Stimulated activated CD8-positive, alpha-beta memory T cell treated with anti-CD3 and anti-CD28 coated beads, Interleukin-15, amount 100 ng/mL, for 4 hours (primary cell): ENCODE results near the gene MGAT1.
A peak's percentile ranks its signal among the peaks of the same experiment; 100 is the strongest.
"Not testable (repeated sequence)": the region's sequence is repeated elsewhere in the genome, so short reads cannot be mapped to it uniquely, and the experiment has no call there.

Experiments
- DNase-seq, 2 donors: peaks; one replicate each; pipeline ENCODE4 v3.0.0-alpha.2; 2020; ENCODE audit warnings: low read depth in 2 of 2

The MGAT1 gene

DNA sequence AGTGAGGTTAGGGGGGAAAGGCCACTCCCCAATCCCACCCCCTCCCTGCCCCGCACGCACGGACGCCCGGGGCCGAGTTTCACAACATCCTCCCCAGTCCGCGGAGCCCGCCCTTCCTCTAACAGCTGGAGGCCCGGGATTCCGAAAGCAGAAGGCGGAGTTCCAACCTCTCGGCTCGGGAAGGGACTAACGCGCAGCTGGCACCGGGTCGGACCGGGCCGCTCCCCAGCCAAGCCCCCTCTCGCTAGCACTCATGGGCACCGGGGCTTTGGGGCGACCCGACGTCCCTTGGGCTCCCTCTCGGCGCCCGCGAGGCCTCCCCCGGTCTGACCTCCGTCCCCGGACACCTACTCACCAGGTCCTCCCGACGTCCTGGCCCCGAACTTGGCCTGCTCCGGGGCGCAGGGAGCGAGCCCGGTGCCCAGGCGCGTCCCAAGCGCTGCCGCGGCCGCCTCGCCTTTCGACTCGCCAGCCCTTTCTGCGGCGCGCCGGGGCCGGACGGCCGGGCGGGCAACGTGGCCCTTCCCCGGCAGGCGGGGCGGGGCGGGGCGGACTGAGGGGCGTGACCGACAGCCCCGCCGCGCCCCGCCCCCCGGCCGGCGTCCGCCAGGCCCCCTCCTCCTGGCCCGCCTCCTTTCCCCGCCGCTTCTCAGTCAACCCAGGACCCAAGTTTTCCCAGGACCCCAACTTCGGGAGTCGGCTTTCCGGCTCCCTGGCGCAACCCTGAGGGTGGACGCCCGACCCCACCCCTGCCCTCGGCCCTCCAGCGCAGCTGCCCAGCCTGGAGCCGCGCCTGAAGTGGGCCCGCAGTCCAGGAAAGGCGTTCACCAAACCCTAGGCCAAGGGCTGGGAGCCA is at the start of gene MGAT1:
Gene MGAT1, minus strand, starts transcription at position 482 of the 856 bp plus-strand sequence. CDS start 9,835 bp downstream, outside the sequence.
- DNase-seq: peak; percentile 52 to 70

GRCh38 chr5:180850434-180851078 is 48.0 kb upstream of the MGAT1 start:
- DNase-seq: no peak

- DNase-seq: no peak
These were observed 47.2 kb upstream of the MGAT1 start for GRCh38 chr5:180849827-180850226.

DNA sequence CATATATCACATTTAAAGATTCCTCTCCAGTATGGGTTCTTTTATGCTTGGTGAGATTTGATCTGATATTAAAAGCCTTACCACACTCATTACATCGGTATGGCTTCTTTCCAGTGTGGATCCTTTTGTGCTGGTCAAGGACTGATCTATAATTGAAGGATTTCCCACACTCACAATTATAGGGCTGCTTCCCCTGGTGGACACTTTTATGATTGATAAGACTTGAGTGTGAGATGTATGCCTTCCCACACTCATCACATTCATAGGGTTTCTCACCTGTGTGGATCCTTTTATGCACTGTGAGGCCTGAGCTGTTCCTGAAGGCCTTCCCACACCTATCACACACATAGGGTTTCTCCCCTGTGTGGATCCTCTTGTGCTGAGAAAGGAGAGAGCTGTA is 46.3 kb upstream of the MGAT1 start:
- no peak for DNase-seq

GRCh38 chr5:180848265-180848664 is 45.7 kb upstream of the MGAT1 start:
- no peak for DNase-seq

- no peak for DNase-seq
These were observed 44.4 kb upstream of the MGAT1 start for GRCh38 chr5:180847026-180847425.

DNA sequence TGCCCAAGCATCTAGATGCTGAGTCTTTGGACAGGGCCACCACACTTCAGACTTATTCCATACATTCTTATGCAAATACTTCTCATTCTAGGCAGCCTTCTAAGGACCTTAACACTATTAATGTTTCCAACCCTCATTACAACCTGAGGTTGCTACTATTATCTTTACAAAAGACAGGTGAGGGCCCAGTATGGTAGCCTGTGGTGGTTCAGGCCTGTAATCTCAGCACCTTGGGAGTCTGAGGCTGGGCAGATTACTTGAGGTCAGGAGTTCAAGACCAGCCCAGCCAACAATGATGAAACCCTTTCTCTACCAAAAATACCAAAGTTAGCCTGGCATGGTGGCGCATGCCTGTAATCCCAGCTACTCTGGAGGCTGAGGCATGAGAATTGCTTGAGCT is 42.3 kb upstream of the MGAT1 start:
- no peak for DNase-seq

DNA sequence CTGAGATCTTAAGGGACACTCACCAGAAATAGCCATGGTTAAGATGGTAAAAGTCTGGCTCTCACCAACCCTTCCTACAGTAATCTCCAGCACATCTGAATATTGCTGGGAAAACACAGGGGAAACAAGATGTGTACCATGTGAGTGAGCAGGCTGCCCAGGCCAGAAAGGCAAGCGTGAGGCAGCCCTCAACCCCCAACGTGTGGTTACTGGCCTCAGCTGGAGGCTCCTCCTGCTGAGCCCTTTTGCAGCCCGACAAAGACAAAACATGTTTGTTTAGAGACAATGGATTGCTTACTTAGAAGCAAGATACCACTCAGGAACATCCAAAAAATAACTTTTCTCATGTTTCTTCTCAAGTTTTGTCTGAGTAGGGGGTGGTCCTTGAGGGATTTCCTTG is 41.8 kb upstream of the MGAT1 start:
- DNase-seq: no peak

GRCh38 chr5:180839935-180840334 is 37.3 kb upstream of the MGAT1 start:
- no peak for DNase-seq

GRCh38 chr5:180839227-180839626 is 36.6 kb upstream of the MGAT1 start:
- no peak for DNase-seq

DNA sequence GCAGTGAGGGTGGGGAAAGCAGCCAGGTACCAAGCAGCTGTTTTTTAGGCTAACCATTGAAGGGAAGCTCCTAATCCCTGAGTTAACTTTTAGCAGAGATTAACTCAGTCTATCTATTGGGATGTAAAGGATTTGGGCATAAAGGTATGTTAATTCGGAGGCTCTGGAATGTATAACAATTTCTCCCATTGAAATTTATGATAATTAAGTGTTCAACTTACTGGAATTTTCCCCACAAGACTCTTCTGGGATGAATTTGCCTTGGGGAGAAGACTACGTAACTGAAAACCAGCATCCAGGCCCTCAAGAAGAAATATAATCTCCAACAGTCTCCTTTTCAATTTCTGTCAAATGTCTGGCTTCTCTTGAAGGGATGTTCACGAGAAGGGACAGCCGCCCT is 34.9 kb upstream of the MGAT1 start:
- no peak for DNase-seq

GRCh38 chr5:180832638-180833068 is 30.0 kb upstream of the MGAT1 start:
- no peak for DNase-seq

- DNase-seq: peak; percentile 46 to 58
These were observed 28.8 kb upstream of the MGAT1 start for GRCh38 chr5:180831139-180832093.

GRCh38 chr5:180830253-180831138 is 27.9 kb upstream of the MGAT1 start:
- peak; percentile 40 to 44 for DNase-seq

GRCh38 chr5:180829726-180830125 is 27.1 kb upstream of the MGAT1 start:
- DNase-seq: no peak

DNA sequence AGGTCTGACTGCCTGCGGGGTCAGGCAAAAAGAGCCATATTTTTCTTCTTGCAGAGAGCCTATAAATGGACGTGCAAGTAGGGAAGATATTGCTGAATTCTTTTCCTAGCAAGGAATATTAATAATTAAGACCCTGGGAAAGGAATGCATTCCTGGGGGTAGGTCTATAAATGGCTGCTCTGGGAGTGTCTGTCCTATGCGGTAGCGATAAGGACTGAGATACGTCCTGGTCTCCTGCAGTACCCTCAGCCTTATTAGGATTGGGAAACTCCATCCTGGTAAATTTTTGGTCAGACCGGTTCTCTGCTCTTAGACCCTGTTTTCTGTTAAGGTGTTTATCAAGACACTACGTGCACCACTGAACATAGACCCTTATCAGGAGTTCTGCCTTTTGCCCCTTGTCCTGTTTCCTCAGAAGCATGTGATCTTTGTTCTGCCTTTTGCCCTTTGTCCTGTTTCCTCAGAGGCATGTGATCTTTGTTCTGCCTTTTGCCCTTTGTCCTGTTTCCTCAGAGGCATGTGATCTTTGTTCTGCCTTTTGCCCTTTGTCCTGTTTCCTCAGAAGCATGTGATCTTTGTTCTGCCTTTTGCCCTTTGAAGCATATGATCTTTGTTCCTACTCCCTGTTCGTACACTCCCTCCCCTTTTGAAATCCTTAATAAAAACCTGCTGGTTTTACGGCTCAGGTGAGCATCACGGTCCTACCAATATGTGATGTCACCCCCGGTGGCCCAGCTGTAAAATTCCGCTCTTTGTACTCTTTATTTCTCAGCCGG is 26.3 kb upstream of the MGAT1 start:
- not testable (repeated sequence) for DNase-seq

DNA sequence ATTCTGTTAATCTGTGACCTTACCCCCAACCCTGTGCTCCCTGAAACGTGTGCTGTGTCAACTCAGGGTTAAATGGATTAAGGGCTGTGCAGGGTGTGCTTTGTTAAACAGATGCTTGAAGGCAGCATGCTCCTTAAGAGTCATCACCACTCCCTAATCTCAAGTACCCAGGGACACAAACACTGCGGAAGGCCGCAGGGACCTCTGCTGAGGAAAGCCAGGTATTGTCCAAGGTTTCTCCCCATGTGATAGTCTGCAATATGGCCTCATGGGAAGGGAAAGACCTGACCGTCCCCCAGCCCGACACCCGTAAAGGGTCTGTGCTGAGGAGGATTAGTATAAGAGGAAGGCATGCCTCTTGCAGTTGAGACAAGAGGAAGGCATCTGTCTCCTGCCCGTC is 24.8 kb upstream of the MGAT1 start:
- DNase-seq: not testable (repeated sequence)

DNA sequence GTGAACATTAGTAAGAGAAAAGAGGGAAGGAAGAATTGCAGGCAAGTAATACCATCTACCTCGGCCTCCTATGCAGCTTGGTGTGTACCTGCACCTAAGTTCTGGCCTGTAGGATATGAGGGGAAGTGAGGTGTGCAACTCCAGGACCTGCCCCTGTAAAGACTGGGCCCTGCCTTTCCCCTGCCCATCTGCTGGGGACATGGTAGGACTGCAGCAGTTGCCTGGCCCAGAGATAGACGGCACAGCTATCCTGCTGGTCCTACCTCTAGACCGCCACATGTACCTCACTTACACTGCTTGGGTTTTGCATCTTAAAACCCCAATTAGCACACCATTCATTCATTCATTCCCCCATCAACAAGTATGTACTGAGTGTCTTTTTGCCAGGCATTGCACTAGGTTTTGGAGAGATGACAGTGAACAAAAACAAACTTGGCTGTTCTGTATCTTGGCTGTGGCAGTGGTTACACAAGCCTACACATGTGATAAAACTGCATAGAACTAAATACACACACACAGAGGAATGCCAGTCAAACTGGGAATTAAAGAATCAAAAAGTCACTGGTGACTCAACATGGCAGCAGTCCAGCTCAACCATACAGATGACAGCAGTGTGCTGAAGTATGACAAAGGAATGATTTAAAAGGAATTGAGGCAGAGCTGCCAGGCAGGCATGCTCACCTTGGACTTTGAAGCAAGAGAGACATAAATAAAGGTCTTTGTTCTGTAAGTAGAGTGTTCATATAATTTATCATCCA is 23.3 kb upstream of the MGAT1 start:
- no peak for DNase-seq
